ENCODE measurements around the gene LSP1. TPM values are rescaled to one million over a fixed set of nuclear protein-coding genes. Genes with fewer than 3 reads are reported as not detected.

LSP1 gene
- total and polyA plus RNA-seq, 2 of the 13 experiments (the other 11 are each of a cell fraction or from before 2014, with no cell fraction given) = 0.59 to 1.00 TPM

GRCh38 chr11:1830322-1831223 lies 22.3 kb upstream of the LSP1 start (continued):
- peak; percentile 51 for TF ChIP-seq ZNF407 (CRISPR knock-in tag; IDR thresholded peaks at IDR 0.05; ENCODE audit: not compliant biosample characterization)
- no peak for TF ChIP-seq ZBTB37 (CRISPR knock-in tag; IDR thresholded peaks at IDR 0.05)
- TF ChIP-seq CBX2 (IDR thresholded peaks at IDR 0.05; ENCODE audit: low read depth, low read length) = no peak
- no peak for TF ChIP-seq CBX2 (CRISPR knock-in tag; IDR thresholded peaks at IDR 0.05; ENCODE audit: low read depth)
- TF ChIP-seq NFIB (CRISPR knock-in tag; IDR thresholded peaks at IDR 0.05; ENCODE audit: borderline replicate concordance) = 0 out of 2 replicates have a peak, but pooled peaks have one; percentile 71
- no peak for TF ChIP-seq SETDB1 (CRISPR knock-in tag; IDR thresholded peaks at IDR 0.05; ENCODE audit: borderline replicate concordance)
- TF ChIP-seq ZNF75D (CRISPR knock-in tag; IDR thresholded peaks at IDR 0.05; ENCODE audit: borderline replicate concordance) = no peak
- no peak for TF ChIP-seq TAF15 (IDR thresholded peaks at IDR 0.05; ENCODE audit: low read depth, low read length, poor library complexity, severe bottlenecking)
- TF ChIP-seq, protein P1, sequence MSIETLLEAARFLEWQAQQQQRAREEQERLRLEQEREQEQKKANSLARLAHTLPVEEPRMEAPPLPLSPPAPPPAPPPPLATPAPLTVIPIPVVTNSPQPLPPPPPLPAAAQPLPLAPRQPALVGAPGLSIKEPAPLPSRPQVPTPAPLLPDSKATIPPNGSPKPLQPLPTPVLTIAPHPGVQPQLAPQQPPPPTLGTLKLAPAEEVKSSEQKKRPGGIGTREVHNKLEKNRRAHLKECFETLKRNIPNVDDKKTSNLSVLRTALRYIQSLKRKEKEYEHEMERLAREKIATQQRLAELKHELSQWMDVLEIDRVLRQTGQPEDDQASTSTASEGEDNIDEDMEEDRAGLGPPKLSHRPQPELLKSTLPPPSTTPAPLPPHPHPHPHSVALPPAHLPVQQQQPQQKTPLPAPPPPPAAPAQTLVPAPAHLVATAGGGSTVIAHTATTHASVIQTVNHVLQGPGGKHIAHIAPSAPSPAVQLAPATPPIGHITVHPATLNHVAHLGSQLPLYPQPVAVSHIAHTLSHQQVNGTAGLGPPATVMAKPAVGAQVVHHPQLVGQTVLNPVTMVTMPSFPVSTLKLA (IDR thresholded peaks at IDR 0.05) = no peak
- TF ChIP-seq, protein P2, sequence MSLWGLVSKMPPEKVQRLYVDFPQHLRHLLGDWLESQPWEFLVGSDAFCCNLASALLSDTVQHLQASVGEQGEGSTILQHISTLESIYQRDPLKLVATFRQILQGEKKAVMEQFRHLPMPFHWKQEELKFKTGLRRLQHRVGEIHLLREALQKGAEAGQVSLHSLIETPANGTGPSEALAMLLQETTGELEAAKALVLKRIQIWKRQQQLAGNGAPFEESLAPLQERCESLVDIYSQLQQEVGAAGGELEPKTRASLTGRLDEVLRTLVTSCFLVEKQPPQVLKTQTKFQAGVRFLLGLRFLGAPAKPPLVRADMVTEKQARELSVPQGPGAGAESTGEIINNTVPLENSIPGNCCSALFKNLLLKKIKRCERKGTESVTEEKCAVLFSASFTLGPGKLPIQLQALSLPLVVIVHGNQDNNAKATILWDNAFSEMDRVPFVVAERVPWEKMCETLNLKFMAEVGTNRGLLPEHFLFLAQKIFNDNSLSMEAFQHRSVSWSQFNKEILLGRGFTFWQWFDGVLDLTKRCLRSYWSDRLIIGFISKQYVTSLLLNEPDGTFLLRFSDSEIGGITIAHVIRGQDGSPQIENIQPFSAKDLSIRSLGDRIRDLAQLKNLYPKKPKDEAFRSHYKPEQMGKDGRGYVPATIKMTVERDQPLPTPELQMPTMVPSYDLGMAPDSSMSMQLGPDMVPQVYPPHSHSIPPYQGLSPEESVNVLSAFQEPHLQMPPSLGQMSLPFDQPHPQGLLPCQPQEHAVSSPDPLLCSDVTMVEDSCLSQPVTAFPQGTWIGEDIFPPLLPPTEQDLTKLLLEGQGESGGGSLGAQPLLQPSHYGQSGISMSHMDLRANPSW (CRISPR knock-in tag; IDR thresholded peaks at IDR 0.05; ENCODE audit: borderline replicate concordance) = no peak
- TF ChIP-seq GATA4 (IDR thresholded peaks at IDR 0.05; ENCODE audit: borderline replicate concordance, low read depth) = peak; percentile 76; the same call in 1 of the 2 replicates
- no peak for TF ChIP-seq NONO (IDR thresholded peaks at IDR 0.05)
- peak; percentile 82 for TF ChIP-seq NONO (CRISPR knock-in tag; conservative IDR thresholded peaks at IDR 0.05)

Data from HepG2 (cell line).